Measurements from ENCODE around the gene TUG1. TPM values are rescaled to one million over a fixed set of nuclear protein-coding genes. Genes with fewer than 3 reads are reported as not detected.
A peak's percentile ranks its signal among the peaks of the same experiment; 100 is the strongest.

TUG1 gene
- total RNA-seq (2022) (122 and 125 TPM in 2 replicates), Bru-seq, nascent RNA (percentile 98 among the genes with signal in this experiment), BruChase-seq, experiment 1, labeled RNA remaining after a 6-hour chase (percentile 100 among the genes with signal in this experiment), BruChase-seq, experiment 2, labeled RNA remaining after a 2-hour chase (percentile 100 among the genes with signal in this experiment)
- long read RNA-seq, full-length matches to known transcripts = 13 of 27 reads
- long read RNA-seq, partial matches to known transcripts = 1 of 27 reads
- long read RNA-seq, other reads (novel, unspliced or antisense) = 13 of 27 reads

DNA sequence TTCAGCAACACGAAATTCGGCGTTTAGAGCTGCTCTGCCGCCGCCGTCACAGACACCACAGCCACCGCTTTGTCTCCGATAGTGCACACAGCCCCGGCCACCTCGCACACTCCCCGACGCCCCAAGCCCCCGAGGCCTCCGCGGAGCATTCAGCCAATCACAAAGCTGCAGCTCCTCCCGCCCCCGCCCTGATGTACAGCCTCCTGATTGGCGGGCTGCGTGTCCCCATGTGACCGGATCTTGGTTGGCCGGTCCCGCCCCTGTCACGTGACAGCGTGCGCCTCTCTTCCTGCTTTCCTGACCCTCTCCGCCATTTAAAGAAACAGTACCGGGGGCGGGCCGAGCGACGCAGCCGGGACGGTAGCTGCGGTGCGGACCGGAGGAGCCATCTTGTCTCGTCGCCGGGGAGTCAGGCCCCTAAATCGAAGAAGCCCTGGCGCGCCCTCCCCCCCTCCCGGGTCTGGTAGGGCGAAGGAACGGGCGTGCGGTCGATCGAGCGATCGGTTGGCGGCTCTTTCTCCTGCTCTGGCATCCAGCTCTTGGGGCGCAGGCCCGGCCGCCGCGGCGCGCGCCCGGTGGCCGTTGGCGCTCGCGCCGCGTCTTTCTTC, at the start of gene TUG1:
Gene TUG1, plus strand, starts transcription at position 342 of the 608 bp plus-strand sequence.
- peak; percentile 98 for DNase-seq
- Mint-ChIP-seq H3K4me3 (ENCODE audit: low read depth, unreplicated experiment) (peak within 1 kb of the TSS; percentile 96), H3K4me1 (ENCODE audit: low read depth, unreplicated experiment) (peaks cover 7% of the 10 kb centered on the region), H3K36me3 (ENCODE audit: insufficient read depth, unreplicated experiment) (peaks cover 71% of the 10 kb centered on the region), H3K27me3 (ENCODE audit: unreplicated experiment) (no peaks in the 10 kb centered on the region), H3K27ac (ENCODE audit: unreplicated experiment) (peak within 1 kb of the TSS; percentile 99), H3K9me3 (ENCODE audit: low read depth, unreplicated experiment) (peaks cover 4% of the 10 kb centered on the region)
- BruUV-seq (replicated peaks) = no TSS peak
- CTCF ChIA-PET = interaction anchor here (0.7 to 1.6 kb wide), 4 partner anchors 10 to 116 kb away, joined by 4 to 8 read pairs (median 7); partner anchors contain the start of gene SMTN
- intact Hi-C loops (cut with micrococcal nuclease; ENCODE audit: unreplicated experiment) = loop anchor here (5.0 kb wide), 1 partner anchor 113 kb away; the partner anchor contains the start of gene SMTN
- TF ChIP-seq, protein P1, sequence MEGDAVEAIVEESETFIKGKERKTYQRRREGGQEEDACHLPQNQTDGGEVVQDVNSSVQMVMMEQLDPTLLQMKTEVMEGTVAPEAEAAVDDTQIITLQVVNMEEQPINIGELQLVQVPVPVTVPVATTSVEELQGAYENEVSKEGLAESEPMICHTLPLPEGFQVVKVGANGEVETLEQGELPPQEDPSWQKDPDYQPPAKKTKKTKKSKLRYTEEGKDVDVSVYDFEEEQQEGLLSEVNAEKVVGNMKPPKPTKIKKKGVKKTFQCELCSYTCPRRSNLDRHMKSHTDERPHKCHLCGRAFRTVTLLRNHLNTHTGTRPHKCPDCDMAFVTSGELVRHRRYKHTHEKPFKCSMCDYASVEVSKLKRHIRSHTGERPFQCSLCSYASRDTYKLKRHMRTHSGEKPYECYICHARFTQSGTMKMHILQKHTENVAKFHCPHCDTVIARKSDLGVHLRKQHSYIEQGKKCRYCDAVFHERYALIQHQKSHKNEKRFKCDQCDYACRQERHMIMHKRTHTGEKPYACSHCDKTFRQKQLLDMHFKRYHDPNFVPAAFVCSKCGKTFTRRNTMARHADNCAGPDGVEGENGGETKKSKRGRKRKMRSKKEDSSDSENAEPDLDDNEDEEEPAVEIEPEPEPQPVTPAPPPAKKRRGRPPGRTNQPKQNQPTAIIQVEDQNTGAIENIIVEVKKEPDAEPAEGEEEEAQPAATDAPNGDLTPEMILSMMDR (IDR thresholded peaks at IDR 0.05; ENCODE audit: unreplicated experiment) = no peak

DNA sequence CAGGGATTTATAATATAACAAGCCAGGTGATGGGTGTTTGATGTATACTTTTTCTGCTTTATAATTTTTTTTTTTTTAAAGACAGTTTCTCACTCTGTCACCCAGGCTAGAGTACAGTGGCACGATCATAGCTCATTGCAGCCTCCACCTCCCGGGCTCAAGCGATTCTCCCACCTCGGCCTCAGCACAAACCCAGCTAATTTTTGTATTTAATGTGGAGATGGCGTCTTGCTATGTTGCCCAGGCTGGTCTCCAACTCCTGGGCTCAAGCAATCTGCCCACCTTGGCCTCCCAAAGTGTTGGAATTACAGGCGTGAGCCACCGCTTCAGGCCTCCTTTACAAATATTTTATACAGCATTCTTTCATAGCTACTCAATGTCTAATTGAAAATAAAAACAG, 49.1 kb upstream of the TUG1 start:
- Mint-ChIP-seq H3K36me3 (ENCODE audit: insufficient read depth, unreplicated experiment) (peaks cover 10% of the 10 kb centered on the region), H3K27me3 (ENCODE audit: unreplicated experiment) (no peaks in the 10 kb centered on the region), H3K4me3 (ENCODE audit: low read depth, unreplicated experiment) (no peak overlapping the region), H3K27ac (ENCODE audit: unreplicated experiment) (no peak overlapping the region), H3K9me3 (ENCODE audit: low read depth, unreplicated experiment) (no peaks in the 10 kb centered on the region), H3K4me1 (ENCODE audit: low read depth, unreplicated experiment) (no peaks in the 10 kb centered on the region)
- no peak for DNase-seq
- CTCF ChIA-PET = interaction anchor here (0.8 to 4.1 kb wide), 2 partner anchors 156 to 159 kb away, joined by 3 to 21 read pairs; no protein-coding TSS in a partner anchor
- TF ChIP-seq, protein P1 (IDR thresholded peaks at IDR 0.05; ENCODE audit: unreplicated experiment) = no peak
- BruUV-seq (replicated peaks) = no TSS peak
- intact Hi-C loops (cut with micrococcal nuclease; ENCODE audit: unreplicated experiment) = loop anchor here (1.0 kb wide), 1 partner anchor 157 kb away; no protein-coding TSS in a partner anchor

DNA sequence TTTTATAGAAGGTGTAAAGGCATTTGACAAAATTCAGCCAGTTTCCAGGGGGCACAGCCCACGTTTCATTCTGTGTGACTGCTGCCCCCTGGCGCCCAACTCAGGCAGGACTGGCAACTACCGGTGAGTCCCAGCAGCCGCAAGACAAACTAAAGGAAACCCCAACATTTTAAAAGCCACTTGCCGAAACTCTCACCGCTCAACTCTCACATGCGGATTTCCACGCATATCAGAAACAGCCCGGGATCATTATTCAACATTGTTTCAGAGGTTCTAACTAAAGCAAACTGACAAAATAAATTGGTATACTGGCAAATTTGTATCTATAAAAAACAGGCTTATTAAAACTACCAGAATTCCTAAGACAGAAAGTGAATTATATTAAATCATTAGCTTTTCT, 48.7 kb upstream of the TUG1 start:
- Mint-ChIP-seq H3K27ac (ENCODE audit: unreplicated experiment) (no peak overlapping the region), H3K27me3 (ENCODE audit: unreplicated experiment) (no peaks in the 10 kb centered on the region), H3K36me3 (ENCODE audit: insufficient read depth, unreplicated experiment) (peaks cover 10% of the 10 kb centered on the region), H3K9me3 (ENCODE audit: low read depth, unreplicated experiment) (no peaks in the 10 kb centered on the region), H3K4me1 (ENCODE audit: low read depth, unreplicated experiment) (no peaks in the 10 kb centered on the region), H3K4me3 (ENCODE audit: low read depth, unreplicated experiment) (no peak overlapping the region)
- CTCF ChIA-PET = interaction anchor here (4.1 kb wide), 1 partner anchor 157 kb away, joined by 21 read pairs; no protein-coding TSS in a partner anchor
- intact Hi-C loops (cut with micrococcal nuclease; ENCODE audit: unreplicated experiment) = loop anchor here (1.0 kb wide), 1 partner anchor 157 kb away; no protein-coding TSS in a partner anchor
- TF ChIP-seq, protein P1 (IDR thresholded peaks at IDR 0.05; ENCODE audit: unreplicated experiment) = peak; percentile 90
- BruUV-seq (replicated peaks) = no TSS peak
- peak; percentile 84 for DNase-seq

DNA sequence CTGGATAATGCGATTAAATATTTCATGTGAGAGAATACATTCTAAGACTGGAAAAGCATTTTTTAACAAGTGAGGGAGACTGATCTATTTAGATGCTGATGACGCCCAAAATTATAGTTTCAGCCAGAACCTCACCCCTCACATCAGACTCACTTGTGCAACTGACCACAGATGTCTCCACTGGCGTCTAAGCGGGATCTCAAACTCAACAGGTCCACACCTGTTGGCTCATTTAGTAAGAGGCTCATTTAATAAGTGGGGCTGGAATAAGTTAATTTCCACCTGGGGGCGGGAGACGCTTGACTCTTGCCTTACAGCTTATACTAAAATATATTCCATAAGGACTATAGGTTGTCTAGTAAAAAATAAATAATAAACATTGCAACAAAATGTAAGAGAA, 48.0 kb upstream of the TUG1 start:
- CTCF ChIA-PET = interaction anchor here (1.0 to 4.1 kb wide), 2 partner anchors 157 to 227 kb away, joined by 6 to 21 read pairs; no protein-coding TSS in a partner anchor
- intact Hi-C loops (cut with micrococcal nuclease; ENCODE audit: unreplicated experiment) = no loop called here
- H3K27me3 Mint-ChIP-seq (ENCODE audit: unreplicated experiment) = no peaks in the 10 kb centered on the region
- BruUV-seq (replicated peaks) = no TSS peak
- DNase-seq = no peak
- H3K36me3 Mint-ChIP-seq (ENCODE audit: insufficient read depth, unreplicated experiment) = peaks cover 13% of the 10 kb centered on the region
- no peak overlapping the region for H3K27ac Mint-ChIP-seq (ENCODE audit: unreplicated experiment)
- peak overlapping the region; percentile 43 for H3K4me3 Mint-ChIP-seq (ENCODE audit: low read depth, unreplicated experiment)
- TF ChIP-seq, protein P1 (IDR thresholded peaks at IDR 0.05; ENCODE audit: unreplicated experiment) = no peak
- H3K4me1 Mint-ChIP-seq (ENCODE audit: low read depth, unreplicated experiment) = no peaks in the 10 kb centered on the region
- H3K9me3 Mint-ChIP-seq (ENCODE audit: low read depth, unreplicated experiment) = no peaks in the 10 kb centered on the region
